Fibroblast of upper back skin (primary cell): ENCODE results near the gene TMC4.

ENCODE experiments used
- DNase-seq: peaks from one replicate; pipeline ENCODE4 v3.0.0-alpha.2; 2013

Gene TMC4

GRCh38 chr19:54152267-54152666, 20.7 kb downstream of the TMC4 start:
- DNase-seq = no peak

- DNase-seq = no peak
Observed at GRCh38 chr19:54151362-54152035, 21.5 kb downstream of the TMC4 start.

- DNase-seq = no peak
Observed at GRCh38 chr19:54149021-54149812, 23.7 kb downstream of the TMC4 start.

GRCh38 chr19:54148158-54148557, 24.8 kb downstream of the TMC4 start:
- no peak for DNase-seq

DNA sequence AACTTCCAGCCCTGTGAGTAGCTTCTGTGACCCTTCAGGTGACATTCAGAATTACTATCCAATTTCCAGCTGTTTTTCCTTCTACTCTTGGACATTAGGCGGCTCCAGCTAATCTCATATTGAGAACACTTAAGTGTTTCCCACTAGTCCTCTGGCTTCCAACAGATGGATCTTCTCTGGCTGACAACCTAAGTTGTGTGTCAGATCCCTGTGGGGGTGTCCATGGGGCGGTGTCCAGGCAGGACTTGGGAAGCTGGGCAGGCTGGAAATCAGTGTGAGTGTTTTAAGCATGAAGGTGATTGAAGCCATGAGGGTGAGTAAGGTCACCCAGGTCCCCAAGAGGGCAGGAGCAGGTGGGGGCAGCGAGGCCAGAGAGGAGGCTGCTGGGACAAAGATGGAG, 25.3 kb downstream of the TMC4 start:
- no peak for DNase-seq

DNA sequence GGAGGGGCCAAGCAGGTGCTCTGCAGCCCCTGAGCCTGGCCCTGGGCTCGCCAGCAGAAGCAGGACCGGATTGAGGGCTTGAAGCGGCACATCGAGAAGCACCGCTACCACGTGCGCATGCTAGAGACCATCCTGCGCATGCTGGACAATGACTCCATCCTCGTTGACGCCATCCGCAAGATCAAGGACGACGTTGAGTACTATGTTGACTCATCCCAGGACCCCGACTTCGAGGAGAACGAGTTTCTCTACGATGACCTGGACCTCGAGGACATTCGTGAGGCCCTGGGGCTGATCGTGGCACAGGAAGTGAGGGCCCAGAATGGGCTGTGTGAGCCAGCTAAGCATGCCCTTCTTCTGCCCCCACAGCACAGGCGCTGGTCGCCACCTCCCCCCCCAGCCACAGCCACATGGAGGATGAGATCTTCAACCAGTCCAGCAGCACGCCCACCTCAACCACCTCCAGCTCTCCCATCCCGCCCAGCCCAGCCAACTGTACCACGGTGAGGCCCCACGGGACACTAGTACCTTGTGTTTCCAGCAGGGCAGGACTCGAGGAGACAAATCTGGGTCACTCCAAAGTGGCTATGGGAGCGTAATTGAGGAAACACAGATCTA, 27.3 kb downstream of the TMC4 start:
- DNase-seq = no peak

GRCh38 chr19:54142166-54142780, 30.7 kb downstream of the TMC4 start:
- DNase-seq = no peak

DNA sequence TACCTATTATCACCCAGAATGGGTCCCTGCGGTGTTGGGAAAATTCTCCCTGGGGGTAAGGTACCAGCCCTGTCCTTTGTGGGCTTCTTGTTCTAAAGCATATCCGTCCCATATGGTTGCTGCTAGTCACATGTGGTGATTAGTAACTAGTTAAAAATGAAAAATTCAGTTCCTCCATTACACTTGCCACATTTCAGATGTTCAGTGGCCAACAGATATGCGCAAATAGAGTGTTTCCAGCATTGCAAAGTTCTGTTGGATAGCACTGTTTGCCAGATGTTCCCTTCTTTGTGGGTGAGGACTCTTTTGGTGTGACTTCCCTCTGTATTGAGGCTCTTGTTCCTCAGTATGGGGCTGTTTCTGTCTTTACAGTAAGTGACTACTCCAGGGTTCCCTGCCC, 31.6 kb downstream of the TMC4 start:
- peak; percentile 39 for DNase-seq

GRCh38 chr19:54138489-54139256, 34.3 kb downstream of the TMC4 start:
- DNase-seq = no peak

DNA sequence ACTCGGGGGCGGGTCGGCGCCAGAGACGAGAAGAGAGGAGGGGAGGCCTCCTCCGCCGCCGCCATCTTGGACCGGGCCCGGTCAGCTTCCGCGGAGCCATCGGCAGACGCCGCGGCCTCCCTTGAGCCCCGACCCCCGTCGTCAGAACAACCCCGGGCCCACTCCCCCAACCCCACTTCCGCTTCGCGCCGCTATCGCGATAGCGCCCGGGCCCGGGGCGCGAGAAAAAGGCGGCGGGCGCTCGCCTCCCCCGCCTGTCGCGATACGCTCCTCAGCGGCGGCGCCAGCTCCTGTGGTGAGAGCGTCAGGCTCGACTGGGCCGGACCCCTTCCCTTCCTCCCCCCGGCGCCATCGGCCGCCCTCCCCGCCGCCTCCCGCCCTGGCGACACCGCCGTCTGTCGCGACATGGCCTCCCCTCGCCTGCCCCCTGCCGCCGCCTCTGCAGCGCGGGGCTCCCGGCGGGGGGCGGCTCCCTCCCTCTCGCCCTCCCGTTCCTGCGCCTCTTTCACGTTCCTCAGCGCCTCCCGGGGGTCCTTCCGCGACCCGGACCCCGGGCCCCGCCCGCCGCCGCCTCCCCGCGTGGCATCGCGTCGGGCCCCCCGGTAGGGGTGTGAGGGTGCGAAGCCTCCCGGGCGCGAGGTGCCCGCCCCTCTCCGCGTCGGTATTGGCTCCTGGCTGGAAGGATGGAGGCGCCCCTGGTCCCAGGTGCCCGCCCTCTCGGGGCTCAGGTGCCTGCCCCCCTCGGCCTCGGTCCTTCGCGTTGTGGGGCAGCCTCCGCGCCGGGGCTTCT, 35.1 kb downstream of the TMC4 start, which contains the start of gene CNOT3:
Gene CNOT3 (plus strand): TSS at position 64 of the 790 bp plus-strand sequence. CDS start 5,217 bp downstream, outside the sequence.
- DNase-seq = no peak

- peak; percentile 100 for DNase-seq
Observed at GRCh38 chr19:54136864-54137698, 35.9 kb downstream of the TMC4 start.

DNA sequence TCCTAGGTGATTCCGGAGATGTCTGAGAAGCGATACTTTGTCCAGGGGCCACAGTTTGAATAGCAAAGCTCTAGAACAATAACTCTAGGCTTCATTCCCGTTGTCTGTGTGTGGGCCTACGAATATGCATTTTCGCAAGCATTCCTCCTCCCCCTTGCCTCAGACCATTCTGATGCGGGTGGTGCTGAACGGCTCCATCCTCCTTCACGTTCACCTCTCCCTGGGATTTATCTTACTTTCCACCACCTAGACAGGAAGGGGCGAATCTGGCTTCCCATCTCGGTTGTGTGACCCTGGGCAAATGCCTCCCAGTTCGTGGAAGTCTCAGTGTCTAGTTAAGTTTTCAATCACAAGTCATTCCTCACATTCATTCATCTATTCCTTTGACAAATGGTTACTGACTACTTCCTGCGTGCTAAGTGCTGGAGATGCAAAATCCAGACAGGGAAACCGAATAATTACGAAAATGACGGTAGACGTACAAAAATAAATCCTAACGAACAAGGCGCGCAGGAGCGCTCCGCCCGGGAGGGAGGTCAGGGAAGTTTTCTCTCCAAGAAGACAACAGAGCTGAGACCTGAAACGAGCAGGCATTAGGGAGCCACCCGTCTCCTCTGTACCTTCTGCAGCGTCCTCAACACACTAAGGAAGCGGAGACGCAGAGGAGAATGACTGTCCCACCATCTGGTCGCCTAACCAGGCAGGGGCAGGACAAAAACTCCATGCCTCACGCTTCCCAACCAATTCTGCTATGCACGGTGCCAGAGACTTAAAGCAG, 36.7 kb downstream of the TMC4 start:
- no peak for DNase-seq

- DNase-seq = no peak
Observed at GRCh38 chr19:54133957-54134590, 38.9 kb downstream of the TMC4 start.

DNA sequence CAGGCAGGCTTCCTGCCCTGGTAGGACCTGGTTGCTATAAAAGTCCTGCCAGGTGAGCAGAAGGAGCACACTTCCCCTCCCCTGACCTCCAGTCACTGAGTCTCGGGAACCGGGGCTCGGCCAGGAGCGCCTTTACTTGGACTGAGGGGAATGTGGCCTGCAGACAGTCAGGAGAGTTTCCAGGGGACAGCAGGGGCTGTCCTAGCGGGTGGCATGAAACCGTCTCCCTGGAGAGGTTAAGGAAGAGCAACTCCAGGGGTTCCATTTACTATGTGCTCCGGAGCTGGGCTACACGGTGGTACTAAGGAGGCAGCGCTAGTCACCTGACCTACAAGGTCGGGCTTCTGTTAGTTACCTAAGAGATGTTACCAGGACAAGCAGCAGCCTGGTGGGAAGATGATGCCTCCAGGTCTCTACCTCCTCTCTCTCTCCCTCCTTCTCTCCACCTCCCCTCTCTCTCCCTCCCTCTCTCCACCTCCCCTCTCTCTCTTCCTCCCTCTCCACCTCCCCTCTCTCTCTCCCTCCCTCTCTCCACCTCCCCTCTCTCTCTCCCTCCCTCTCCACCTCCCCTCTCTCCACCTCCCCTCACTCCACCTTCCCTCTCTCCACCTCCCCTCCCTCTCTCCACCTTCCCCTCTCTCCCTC, 39.5 kb downstream of the TMC4 start:
- DNase-seq = peak; percentile 45

DNA sequence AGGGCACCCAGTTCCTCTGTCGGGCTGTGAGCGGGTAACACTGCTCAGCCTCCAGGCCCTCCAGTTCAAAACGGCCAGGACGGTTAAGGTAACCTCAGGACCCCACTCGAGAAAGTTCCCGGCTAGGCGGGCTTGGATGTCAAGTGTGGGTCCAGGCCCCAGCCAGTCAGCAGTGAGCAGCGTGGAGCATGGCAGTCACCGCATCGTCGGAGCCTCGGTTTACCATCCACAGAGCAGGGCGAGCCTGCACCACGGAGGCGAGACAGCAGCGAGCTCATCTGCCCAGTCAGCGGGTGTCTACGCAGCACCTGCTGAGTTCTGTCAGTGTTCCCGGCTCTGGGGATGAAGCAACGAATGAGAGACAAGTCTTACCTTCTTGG, 43.4 kb downstream of the TMC4 start:
- DNase-seq = no peak

DNA sequence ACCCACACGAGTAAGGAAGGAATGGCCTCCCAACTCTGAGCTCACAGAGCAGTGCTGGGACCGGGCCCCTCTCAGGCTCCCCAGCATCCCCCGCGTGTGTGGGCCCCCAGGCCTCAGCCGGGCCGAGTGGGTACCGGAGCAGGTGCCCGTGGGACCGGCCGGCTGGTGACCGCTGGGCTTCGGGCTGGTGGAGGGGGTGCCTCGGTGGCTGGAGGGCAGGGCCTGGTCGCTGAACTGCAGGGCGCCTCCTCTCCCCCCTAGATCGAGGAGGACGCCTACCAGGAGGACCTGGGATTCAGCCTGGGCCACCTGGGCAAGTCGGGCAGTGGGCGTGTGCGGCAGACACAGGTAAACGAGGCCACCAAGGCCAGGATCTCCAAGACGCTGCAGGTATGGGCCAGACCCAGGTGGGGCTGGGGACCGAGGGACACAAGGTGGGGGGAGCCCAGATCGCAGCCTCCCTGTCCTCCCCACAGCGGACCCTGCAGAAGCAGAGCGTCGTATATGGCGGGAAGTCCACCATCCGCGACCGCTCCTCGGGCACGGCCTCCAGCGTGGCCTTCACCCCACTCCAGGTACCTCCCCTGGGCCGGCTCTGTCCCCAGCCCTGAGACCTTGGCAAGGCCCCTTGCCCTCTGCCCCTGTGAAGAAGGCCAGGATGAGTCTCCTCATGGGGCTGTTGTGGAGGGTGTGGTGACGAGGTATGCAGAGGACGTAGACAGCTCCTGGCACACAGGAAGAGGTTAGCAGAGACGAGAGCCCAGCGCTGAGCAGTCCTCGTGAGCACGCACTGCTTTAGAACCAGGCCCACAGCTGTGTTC, 44.0 kb downstream of the TMC4 start:
- no peak for DNase-seq

- no peak for DNase-seq
Observed at GRCh38 chr19:54128441-54128725, 44.6 kb downstream of the TMC4 start.

- DNase-seq = no peak
Observed at GRCh38 chr19:54127688-54128440, 45.1 kb downstream of the TMC4 start.
